H1 (cell line): Measurements from ENCODE around the gene SOHLH2.

Experiments used
- EZH2 ChIP-seq: fragments of 200-600 bp; sonication (generic); IDR thresholded peaks from 2 replicates; pipeline ENCODE4 v1.7.1; 2012; ENCODE audit warnings: low read depth, mild to moderate bottlenecking, moderate library complexity, low read length, inconsistent platforms; ENCODE audit not compliant: severe bottlenecking
- JUND ChIP-seq: IDR thresholded peaks from 2 replicates; pipeline ENCODE4 v1.6.1; 2011; ENCODE audit warnings: mild to moderate bottlenecking, improper control_type of control experiment, low read length
- POLR2AphosphoS5 ChIP-seq: IDR thresholded peaks from 2 replicates; pipeline ENCODE4 v1.6.1; 2011; ENCODE audit warnings: low read depth, low read length
- SP1 ChIP-seq: IDR thresholded peaks from 2 replicates; pipeline ENCODE4 v1.6.1; 2011; ENCODE audit warnings: low read depth, low read length
- ZNF274 ChIP-seq: IDR thresholded peaks from 2 replicates; pipeline ENCODE4 v1.7.0; 2012; ENCODE audit warnings: low read length, borderline replicate concordance; ENCODE audit errors: extremely low read depth
- TF ChIP-seq, protein P1 (sequence below), 3 experiments: IDR thresholded peaks; 1 replicate in 2 of 3; 2 replicates in 1 of 3; pipeline versions ENCODE4 v1.5.1 to v1.6.1; 2011; ENCODE audit warnings: low read length in 3 of 3, mild to moderate bottlenecking in 3 of 3, inconsistent platforms in 2 of 3, low read depth in 1 of 3, moderate library complexity in 1 of 3; ENCODE audit not compliant: insufficient read depth in 1 of 3; ENCODE audit errors: control extremely low read depth in 1 of 3

DNA sequence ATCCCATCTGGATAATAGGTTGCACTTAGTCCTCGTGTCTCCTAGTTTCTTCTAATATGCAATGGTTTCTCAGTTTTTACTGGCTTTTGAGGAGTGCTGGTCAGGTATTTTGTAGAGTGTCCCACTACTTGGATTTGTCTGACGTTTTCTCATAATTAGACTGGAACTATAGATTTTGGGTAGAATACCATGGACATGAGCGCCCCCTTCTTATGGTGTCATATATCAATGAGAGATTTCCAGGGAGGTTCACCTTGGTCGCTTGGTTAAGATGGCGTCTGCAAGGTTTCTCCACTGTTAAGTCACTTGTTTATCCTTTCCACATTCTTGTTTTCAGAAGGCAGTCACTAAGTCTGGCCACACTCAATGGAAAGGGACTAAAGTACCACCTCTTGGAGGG lies 6.7 kb downstream of the SOHLH2 start:
- TF ChIP-seq EZH2 = no peak
- TF ChIP-seq, protein P1, sequence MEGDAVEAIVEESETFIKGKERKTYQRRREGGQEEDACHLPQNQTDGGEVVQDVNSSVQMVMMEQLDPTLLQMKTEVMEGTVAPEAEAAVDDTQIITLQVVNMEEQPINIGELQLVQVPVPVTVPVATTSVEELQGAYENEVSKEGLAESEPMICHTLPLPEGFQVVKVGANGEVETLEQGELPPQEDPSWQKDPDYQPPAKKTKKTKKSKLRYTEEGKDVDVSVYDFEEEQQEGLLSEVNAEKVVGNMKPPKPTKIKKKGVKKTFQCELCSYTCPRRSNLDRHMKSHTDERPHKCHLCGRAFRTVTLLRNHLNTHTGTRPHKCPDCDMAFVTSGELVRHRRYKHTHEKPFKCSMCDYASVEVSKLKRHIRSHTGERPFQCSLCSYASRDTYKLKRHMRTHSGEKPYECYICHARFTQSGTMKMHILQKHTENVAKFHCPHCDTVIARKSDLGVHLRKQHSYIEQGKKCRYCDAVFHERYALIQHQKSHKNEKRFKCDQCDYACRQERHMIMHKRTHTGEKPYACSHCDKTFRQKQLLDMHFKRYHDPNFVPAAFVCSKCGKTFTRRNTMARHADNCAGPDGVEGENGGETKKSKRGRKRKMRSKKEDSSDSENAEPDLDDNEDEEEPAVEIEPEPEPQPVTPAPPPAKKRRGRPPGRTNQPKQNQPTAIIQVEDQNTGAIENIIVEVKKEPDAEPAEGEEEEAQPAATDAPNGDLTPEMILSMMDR (IDR thresholded peaks at IDR 0.05; ENCODE audit: control extremely low read depth in 1 of 3, insufficient read depth in 1 of 3, low read depth in 1 of 3, low read length in 3 of 3) = peak in 2 of 3 experiments; percentile 4 to 15; a peak in 2 of 4 replicates
- no peak for TF ChIP-seq SP1
- no peak for TF ChIP-seq POLR2AphosphoS5
- TF ChIP-seq ZNF274 = no peak
- TF ChIP-seq JUND = no peak
